Measurements from ENCODE around the gene FRMD4A.
A peak's percentile ranks its signal among the peaks of the same experiment; 100 is the strongest.

FRMD4A gene

DNA sequence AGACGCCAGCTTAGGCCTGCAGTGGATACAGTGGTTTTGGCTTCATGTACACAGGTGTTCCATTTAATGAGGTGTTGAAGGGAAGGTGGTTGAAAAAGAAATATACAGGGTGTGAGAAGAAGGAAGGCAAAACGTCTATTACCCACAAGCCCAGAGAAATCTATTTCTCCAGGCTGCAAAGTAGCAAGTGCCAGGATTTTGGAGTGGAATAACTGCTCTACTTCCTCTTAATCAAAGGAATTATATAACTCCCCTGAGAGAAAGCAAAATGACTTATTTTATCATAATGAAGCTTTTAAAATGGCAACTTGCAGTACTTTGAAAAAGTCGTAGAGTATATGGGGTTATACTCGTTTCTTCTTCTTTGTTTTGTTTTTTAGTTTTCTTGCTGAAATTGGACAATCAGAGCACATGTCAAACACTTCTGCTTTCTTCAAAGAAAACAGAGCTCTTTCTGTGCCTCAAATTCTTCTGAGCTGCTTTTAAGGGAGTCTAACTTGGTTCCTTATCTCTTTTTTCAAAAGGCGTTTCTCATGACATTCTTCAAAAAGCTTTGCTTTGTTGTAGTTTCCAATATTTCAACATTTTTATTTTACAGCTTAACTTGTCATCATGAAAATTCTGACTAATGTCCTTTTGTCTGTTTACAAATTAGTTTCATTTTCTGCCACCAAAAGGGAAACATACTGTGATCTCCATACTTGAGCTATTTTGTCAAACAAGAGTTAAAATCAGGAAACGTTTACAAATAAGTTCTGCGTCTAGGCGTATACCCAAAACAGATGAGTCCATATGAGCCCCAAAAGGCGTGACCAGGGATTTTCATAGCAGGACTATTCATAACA lies 289.7 kb downstream of the FRMD4A start:
- DNase-seq = no peak

DNA sequence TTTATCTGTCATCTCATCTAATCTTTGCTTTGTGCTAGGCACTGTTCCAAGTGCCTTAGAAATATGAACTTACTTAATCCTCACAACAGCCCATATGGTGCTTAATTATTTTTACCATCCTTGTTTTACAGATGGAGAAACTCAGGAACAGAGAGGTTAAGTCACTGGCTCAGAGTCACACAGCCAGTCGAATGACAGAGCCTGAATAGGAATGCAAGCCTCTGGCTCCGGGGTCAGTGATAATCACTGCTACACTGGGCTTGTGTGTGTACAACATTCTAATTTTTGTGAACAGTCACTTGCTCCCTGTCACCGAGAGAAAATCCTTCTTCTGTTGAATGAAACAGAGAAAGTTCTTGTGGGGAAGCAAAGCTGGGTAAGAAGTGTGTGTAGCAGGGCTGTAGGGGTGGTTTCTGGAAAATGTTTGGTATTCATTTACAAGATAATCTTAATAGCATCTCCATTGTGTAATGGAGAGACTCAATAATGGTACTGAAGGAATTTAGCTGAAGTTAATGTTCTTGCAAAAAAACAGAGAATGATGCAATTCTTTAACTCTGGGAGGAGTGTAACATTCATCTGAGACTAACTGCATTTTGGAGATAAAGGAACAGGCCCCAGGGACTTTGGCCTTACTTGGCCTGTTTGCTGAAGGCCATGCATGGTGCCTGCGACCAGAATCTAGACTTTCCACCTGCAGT lies 290.6 kb downstream of the FRMD4A start:
- no peak for DNase-seq

- DNase-seq = no peak
Measured at GRCh38 chr10:14036233-14036632, 294.5 kb downstream of the FRMD4A start.

DNA sequence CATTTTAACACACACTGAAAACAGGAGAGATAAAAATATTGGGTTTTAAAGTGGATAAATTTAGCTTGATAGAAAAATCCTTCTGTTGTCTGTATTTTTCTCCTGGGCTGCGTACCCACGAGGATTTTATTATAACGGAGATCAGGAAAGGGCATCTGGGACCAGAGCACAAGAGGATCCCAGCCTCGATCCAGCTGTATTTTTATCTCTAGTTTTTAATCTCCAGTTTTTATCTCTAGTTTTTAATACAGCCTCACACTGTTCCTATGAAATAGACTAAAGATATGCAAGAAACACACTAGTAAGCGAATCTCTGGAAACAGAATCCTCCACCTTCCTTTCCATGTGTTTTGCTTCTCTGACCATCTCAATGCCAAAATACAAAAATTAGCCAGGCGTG lies 295.2 kb downstream of the FRMD4A start:
- DNase-seq = no peak

DNA sequence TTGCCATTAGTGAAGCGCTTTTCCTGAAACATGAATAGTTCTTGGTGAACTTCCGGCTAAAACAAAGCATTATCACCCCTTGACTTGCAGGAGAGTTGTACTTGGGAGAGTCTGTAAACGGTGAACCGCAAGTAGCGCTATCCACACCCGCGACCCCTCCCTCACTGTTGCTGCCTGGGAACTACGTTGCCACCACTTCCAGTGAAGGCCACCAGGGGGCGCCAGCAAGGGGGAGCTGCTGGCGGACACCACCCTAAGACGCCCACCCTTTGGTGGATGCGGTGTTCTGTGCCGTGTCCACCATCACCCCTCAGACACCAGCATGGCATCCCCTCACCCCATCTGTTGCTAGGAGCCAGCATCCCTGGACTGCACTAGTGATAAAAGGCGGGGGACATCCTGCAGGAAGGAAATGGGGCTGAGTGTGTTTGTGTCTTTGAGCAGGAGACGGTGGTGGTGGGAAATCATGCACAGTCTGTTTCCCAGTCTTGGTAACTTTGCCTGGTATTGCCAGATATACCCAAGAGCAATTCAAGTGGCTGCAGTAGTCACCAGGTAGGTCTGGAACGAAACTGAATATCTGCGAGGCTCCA lies 298.2 kb downstream of the FRMD4A start:
- no peak for DNase-seq

DNA sequence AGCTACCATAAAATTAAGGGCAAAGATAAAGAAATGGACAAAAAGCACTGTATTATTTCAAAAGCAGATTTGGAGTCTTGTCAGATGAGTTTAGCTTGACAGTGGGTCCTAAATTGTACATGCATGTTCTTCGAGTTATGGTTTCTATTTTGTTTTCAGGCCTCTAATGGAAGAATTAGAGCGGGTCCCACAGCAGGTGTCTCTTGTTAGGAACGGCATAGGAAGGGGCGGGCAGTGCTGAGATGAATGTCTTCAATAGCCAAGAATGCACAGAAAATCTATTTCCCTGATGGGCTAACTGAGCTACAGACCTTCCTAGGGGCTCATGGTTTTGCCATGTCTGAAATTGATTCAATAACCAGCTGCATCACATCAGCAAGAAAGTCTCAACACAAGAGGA lies 304.4 kb downstream of the FRMD4A start:
- DNase-seq = no peak

- no peak for DNase-seq
Measured at GRCh38 chr10:14025283-14026189, 305.2 kb downstream of the FRMD4A start.

DNA sequence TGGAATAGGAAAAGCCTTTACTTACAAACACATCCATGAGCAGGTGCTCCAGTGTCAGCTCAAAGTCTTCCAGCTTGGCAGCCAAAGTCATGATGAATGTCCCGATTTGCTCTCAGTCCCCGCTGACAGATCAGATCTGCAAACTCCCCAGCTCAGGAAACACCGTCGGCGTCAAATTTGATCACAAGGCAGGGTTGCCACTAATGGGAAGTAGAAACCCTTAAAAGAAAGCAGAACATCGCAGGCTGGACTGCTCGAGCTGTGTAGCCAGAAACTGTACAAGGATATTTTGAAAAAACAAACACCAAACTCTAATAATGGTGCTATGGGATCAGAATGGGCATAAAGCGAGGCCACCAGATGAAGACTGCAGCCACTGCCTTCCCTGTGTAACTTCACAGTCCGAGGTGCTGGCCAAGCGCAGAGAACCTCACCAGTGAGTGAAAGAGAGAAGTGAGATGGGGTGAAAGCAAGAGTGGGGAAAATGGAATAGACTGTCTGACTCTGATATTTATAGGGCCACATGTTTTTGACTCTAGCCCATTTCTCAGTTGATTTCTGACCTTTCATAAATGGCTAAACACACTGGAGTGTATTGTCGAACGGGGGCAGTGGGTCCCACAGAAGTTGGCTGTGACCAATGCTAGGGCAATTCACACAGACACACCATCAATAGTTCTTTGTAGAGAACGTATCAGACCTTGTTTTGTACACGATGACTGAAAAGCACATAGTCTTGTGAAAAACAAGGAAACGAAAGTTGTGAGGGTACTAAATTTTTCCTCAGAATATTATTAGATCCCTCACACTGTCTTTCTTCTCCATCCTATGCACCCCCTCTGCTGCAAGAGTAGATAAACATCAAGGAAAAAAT lies 306.2 kb downstream of the FRMD4A start:
- no peak for DNase-seq

GRCh38 chr10:14023673-14024328 lies 306.9 kb downstream of the FRMD4A start:
- no peak for DNase-seq

DNA sequence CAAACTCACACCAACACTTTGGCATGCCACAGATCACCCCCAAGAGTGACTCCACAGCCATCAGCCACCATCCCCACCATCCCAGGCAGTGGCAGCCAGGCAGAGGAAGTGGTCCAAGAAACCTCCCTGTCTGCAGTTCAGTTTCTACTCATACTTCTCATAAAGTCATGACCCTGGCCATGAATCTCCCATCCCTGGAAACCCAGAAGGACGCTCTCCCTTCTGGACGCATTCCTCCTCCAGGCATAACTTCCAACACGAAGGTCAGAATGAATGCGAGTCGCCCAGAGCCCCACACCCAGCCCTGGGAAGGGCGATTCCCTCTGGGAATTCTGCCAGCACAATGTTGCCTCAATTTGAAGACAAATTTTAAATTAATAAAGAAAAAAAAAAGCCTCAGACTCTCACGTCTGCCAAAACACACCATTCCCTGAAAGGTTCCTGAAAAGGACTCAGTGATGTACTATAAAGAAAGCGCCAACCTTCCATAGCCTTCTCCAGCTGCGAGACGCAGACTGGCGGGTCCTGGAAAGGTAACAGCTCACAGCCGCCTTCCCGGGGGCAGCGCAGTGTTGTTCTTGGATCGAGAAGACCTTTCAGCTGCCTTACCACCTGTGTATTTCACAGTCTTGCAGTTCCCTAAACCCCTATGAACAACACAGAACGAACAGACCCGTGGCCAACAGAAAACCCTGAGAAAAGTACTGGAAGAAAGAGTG lies 307.6 kb downstream of the FRMD4A start:
- DNase-seq = peak; percentile 73

DNA sequence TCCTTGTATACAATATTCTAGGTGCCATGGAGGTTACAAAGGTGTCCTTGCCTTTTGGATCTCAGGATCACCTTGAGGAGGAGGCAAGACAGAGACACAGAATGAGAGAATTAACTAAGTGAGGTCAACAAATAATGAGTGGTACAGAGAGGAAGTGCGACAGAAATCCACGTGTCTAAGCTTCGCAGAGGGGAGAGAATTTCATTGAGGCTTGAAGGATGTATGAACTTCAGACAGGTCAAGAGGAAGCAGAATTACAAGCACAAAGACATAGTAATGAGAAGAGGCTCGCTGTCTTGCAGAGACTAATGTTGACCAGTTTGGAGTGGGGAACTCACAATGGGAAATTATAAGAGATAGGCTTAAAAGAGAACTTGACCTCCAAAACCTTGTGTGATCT lies 308.7 kb downstream of the FRMD4A start:
- no peak for DNase-seq

GRCh38 chr10:14020037-14020664 lies 310.6 kb downstream of the FRMD4A start:
- DNase-seq = no peak

- DNase-seq = no peak
Measured at GRCh38 chr10:14017467-14017866, 313.3 kb downstream of the FRMD4A start.

GRCh38 chr10:14016931-14017333 lies 313.8 kb downstream of the FRMD4A start:
- no peak for DNase-seq

DNA sequence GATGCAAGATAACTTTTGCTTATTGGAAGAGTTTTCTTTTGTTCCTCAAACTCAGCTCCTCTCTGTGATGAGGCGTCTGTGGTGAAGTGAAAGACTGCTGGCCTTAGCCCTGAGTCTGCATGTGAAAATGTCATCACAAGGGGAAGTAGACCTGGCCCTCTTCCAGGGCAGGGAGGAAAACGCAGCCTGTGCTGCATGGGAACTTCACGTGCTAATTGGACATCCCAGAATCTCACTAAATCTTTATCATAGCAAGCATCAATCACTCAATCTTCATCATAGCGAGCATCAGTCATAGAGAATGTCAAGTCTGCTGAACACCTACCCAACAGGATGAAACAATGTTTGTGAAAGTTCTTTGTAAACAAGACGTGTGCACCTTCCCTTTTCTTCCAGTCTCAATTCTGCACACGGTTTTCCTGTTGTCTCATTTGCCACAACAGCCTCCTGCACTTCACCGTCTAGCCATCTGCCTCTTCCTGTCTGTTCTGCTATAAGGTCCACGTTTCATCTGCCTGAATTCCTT lies 314.6 kb downstream of the FRMD4A start:
- DNase-seq = peak; percentile 57

GRCh38 chr10:14014423-14014822 lies 316.3 kb downstream of the FRMD4A start:
- no peak for DNase-seq

DNA sequence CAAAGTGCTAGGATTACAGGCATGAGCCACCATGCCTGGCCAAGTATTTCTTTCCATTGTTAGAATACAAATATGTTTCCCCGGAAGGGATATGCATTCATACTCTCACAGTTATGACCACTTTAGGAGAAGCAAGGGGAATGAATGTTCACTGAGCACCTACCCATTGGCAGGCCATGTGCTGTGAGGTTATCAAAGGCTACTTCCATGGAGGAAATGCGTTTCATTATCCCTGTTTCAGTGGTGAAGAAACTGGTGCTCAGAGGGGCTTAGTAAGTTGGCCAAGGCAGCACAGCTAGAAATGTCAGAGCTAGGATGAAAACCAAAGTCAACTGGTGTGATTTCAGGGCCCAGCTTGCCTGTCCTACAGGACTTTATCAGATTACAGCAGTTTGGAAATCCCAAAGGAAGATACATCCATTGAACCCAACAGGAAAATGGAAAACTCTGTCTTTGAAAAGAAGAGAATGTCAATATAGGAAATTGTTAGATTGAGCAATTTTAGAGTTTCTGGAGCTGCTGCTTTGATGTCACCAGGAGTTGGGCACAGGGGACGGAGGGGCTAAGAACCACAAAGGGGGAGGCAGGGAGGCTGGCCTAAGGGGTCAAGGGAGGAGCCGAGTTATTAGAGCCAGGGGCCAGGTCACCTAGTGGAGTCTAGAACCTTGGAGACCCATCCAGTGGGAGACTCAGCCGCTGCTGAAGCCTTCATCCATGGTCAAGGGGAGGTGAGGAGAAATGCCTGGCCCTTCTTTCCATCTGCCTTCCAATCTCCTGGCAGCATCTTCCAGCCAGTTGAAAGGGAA lies 319.8 kb downstream of the FRMD4A start:
- no peak for DNase-seq

- peak; percentile 66 for DNase-seq
Measured at GRCh38 chr10:14010101-14010558, 320.6 kb downstream of the FRMD4A start.
